Kidney (tissue), 14 donors: ENCODE results near the gene ALG6. TPM values are rescaled to one million over a fixed set of nuclear protein-coding genes. Genes with fewer than 3 reads are reported as not detected.
"Not testable (repeated sequence)": the region's sequence is repeated elsewhere in the genome, so short reads cannot be mapped to it uniquely, and the experiment has no call there.

Experiments used
- DNase-seq, 5 donors: peaks; one replicate each; pipeline ENCODE4 v3.0.0-alpha.2; 2013 to 2020
- FAIRE-seq: peaks from 2 replicates; lab custom pipeline; 2012; peaks lifted over from hg19 to GRCh38; lab: Jason Lieb, UNC
- H3K27ac ChIP-seq, 2 donors: one replicate each; pipeline ENCODE4 v1.7.0; 2013; ENCODE audit warnings: low read depth in 2 of 2, low read length in 2 of 2, inconsistent platforms in 1 of 2
- H3K27me3 ChIP-seq: one replicate; pipeline ENCODE4 v1.7.1; 2013; ENCODE audit warnings: low read length, inconsistent platforms; ENCODE audit not compliant: control insufficient read depth, insufficient read depth
- H3K36me3 ChIP-seq, 3 donors: one replicate each; pipeline versions ENCODE4 v1.7.0 to v1.7.1; 2013; ENCODE audit warnings: low read length in 3 of 3, control low read depth in 1 of 3, inconsistent platforms in 1 of 3; ENCODE audit not compliant: insufficient read depth in 3 of 3, control insufficient read depth in 2 of 3
- H3K4me1 ChIP-seq, 3 donors: one replicate each; pipeline versions ENCODE4 v1.7.0 to v1.7.1; 2013; ENCODE audit warnings: low read length in 3 of 3, inconsistent platforms in 1 of 3, low read depth in 1 of 3; ENCODE audit not compliant: control insufficient read depth in 2 of 3, insufficient read depth in 2 of 3
- H3K4me3 ChIP-seq, 3 donors: one replicate each; pipeline versions ENCODE4 v1.7.0 to v1.8.1; 2013; ENCODE audit warnings: low read length in 3 of 3, control low read depth in 1 of 3, inconsistent platforms in 1 of 3
- H3K9ac ChIP-seq, 3 donors: one replicate each; pipeline versions ENCODE4 v1.7.0 to v1.7.1; 2013; ENCODE audit warnings: low read length in 3 of 3, control low read depth in 1 of 3, inconsistent platforms in 1 of 3
- H3K9me3 ChIP-seq, 3 donors: one replicate each; pipeline versions ENCODE4 v1.7.0 to v1.7.1; 2013; ENCODE audit warnings: low read length in 3 of 3, control low read depth in 1 of 3, inconsistent platforms in 1 of 3; ENCODE audit not compliant: control insufficient read depth in 2 of 3, insufficient read depth in 1 of 3
- CTCF ChIP-seq: IDR thresholded peaks from 3 replicates; pipeline ENCODE4 v1.5.1; 2012; ENCODE audit warnings: mild to moderate bottlenecking, moderate library complexity, borderline replicate concordance; ENCODE audit not compliant: insufficient read depth; ENCODE audit errors: extremely low read depth
- intact Hi-C: fragments of 100-400 bp; cut with DNase I; formaldehyde crosslinking; loops from one replicate; pipeline ENCODE4 v1.11.1; 2022
- polyA plus RNA-seq: library from polyadenylated mRNA; stranded (reverse); fragments of 350-450 nt; fragmentation: Illumina TruSeq; extraction: RNeasy Lipid Tissue Mini Kit (QIAGEN cat#74804); gene quantifications from one replicate; pipeline ENCODE4 v1.2.3, GENCODE V29; 2014; ENCODE audit warnings: low read depth, low replicate concordance; ENCODE audit not compliant: insufficient read depth
- total RNA-seq: library from RNA; stranded (reverse); fragmentation: NEBNext Ultra II Directional; extraction: Animal tissue kit (Norgen Biotek cat#: 25700); gene quantifications from one replicate; pipeline ENCODE4 v1.2.1, GENCODE V29; 2021
- donor health status: control.
- donor health status: control.
- donor health status: control.
- donor health status: control.
- donor health status: control.
- donor health status: DM: yes; HTN: yes; CAD: no.
- donor health status: Normal renal cell carcinoma (clear cell type).

Gene ALG6
- total and polyA plus RNA-seq, 2 donors from 2014 or later: 10.2 to 11.2 TPM

- Histone ChIP-seq H3K9ac (no peak overlapping the region), H3K9me3 (no peaks in the 10 kb centered on the region), H3K4me1 (no peaks in the 10 kb centered on the region), H3K27ac (no peak overlapping the region), H3K27me3 (peaks cover 4% of the 10 kb centered on the region), H3K36me3 (no peaks in the 10 kb centered on the region), H3K4me3 (no peak overlapping the region)
- no peak for FAIRE-seq
- no peak for TF ChIP-seq CTCF
- no peak for DNase-seq
- intact Hi-C loops: no loop called here
Observed at GRCh38 chr1:63352736-63353135, 14.7 kb upstream of the ALG6 start.

DNA sequence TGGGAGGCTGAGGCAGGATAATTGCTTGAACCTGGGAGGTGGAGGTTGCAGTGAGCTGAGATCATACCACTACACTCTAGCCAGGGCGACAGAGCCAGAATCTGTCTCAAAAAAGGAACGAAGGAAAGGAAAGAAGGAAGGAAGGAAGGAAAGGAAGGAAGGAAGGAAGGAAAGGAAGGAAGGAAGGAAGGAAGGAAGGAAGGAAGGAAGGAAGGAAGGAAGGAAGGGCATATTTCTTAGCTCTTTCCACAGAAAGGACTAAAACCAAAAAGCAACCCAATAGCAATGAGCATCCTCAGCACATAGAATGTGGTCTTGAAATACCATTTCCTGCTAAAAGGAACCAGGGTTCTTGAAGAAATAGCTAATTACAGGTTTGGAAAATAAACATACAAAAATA lies 11.2 kb upstream of the ALG6 start:
- H3K4me3 ChIP-seq, H3K27me3 ChIP-seq, FAIRE-seq, H3K27ac ChIP-seq, H3K36me3 ChIP-seq, H3K4me1 ChIP-seq, intact Hi-C loops, H3K9me3 ChIP-seq, H3K9ac ChIP-seq, DNase-seq: not testable (repeated sequence)

- no peaks in the 10 kb centered on the region for H3K27me3 ChIP-seq
- no peaks in the 10 kb centered on the region for H3K4me1 ChIP-seq
- no peak overlapping the region for H3K4me3 ChIP-seq
- H3K9ac ChIP-seq: no peak overlapping the region
- H3K27ac ChIP-seq: no peak overlapping the region
- H3K9me3 ChIP-seq: no peaks in the 10 kb centered on the region
- intact Hi-C loops: no loop called here
- DNase-seq (no peak), FAIRE-seq (no peak)
- H3K36me3 ChIP-seq: no peaks in the 10 kb centered on the region
- TF ChIP-seq CTCF: no peak
Observed at GRCh38 chr1:63359561-63359960, 7.9 kb upstream of the ALG6 start.

DNA sequence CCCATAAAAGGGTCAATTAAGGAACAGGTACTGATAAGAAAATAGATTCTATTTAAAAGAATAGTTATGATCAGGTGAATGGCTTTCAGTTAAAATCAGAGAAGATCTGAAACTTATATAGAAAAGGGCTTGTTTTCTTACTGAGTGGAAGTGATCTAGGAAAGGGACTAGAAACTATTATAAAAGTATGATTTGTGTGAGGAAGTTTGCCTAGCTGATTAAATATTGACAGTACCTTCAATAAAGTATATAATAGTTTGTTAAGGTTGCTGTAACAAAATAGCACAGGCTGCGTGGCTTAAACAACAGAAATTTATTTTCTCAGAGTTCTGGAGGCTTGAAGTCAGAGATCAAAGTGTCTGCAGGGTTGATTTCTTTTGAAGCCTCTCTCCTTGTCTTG lies 5.4 kb upstream of the ALG6 start:
- FAIRE-seq: no peak
- Histone ChIP-seq H3K4me3 (no peak overlapping the region), H3K36me3 (no peaks in the 10 kb centered on the region), H3K27ac (no peak overlapping the region), H3K27me3 (no peaks in the 10 kb centered on the region), H3K9me3 (no peaks in the 10 kb centered on the region), H3K4me1 (peaks cover 0 to 3% (median 0%) of the 10 kb centered on the region in 3 donors), H3K9ac (no peak overlapping the region)
- intact Hi-C loops: no loop called here
- TF ChIP-seq CTCF: no peak
- DNase-seq: no peak
